WERI-Rb-1 (cell line): Measurements from ENCODE around the gene PTDSS2.
A peak's percentile ranks its signal among the peaks of the same experiment; 100 is the strongest.

Source experiments
- DNase-seq: peaks from one replicate; pipeline ENCODE4 v3.0.0-alpha.2; 2020
- H3K27ac ChIP-seq: fragments of 250-450 bp; sonication (Bioruptor Pico); 2 replicates; pipeline ENCODE4 v1.5.1; 2020; ENCODE audit warnings: mild to moderate bottlenecking, moderate library complexity
- H3K27me3 ChIP-seq: fragments of 250-450 bp; sonication (Bioruptor Pico); 2 replicates; pipeline ENCODE4 v1.5.1; 2021; ENCODE audit warnings: mild to moderate bottlenecking, low read depth, moderate library complexity; ENCODE audit not compliant: insufficient read depth, severe bottlenecking
- H3K36me3 ChIP-seq: fragments of 250-450 bp; sonication (Bioruptor Pico); 2 replicates; pipeline ENCODE4 v1.5.1; 2020; ENCODE audit warnings: mild to moderate bottlenecking, moderate library complexity
- H3K4me3 ChIP-seq: 2 replicates; pipeline ENCODE4 v1.5.1; 2011; ENCODE audit warnings: low read depth, mild to moderate bottlenecking, control low read depth, low read length
- H3K9me3 ChIP-seq: fragments of 250-450 bp; sonication (Bioruptor Pico); 2 replicates; pipeline ENCODE4 v1.5.1; 2021; ENCODE audit warnings: mild to moderate bottlenecking, moderate library complexity; ENCODE audit not compliant: severe bottlenecking
- CTCF ChIP-seq: IDR thresholded peaks from 2 replicates; pipeline ENCODE4 v1.5.1; 2011; ENCODE audit warnings: low read depth, mild to moderate bottlenecking, control low read depth, inconsistent platforms, low read length

The PTDSS2 gene

GRCh38 chr11:446891-447290, 3.2 kb upstream of the PTDSS2 start:
- no peaks in the 10 kb centered on the region for H3K27me3 ChIP-seq
- H3K9me3 ChIP-seq: no peaks in the 10 kb centered on the region
- no peak overlapping the region for H3K27ac ChIP-seq
- no peak overlapping the region for H3K4me3 ChIP-seq
- no peak for TF ChIP-seq CTCF
- peaks cover 2% of the 10 kb centered on the region for H3K36me3 ChIP-seq
- no peak for DNase-seq

- peak; percentile 93 for TF ChIP-seq CTCF
- DNase-seq: peak; percentile 93
- Histone ChIP-seq H3K27me3 (no peaks in the 10 kb centered on the region), H3K36me3 (peaks cover 12% of the 10 kb centered on the region), H3K4me3 (peak overlapping the region; percentile 71), H3K9me3 (no peaks in the 10 kb centered on the region), H3K27ac (peak overlapping the region; percentile 57)
Observed at GRCh38 chr11:447923-448731, 2.0 kb upstream of the PTDSS2 start.

- TF ChIP-seq CTCF: peak; percentile 63
- peak overlapping the region; percentile 73 for H3K27ac ChIP-seq
- no peaks in the 10 kb centered on the region for H3K9me3 ChIP-seq
- H3K4me3 ChIP-seq: peak overlapping the region; percentile 85
- peaks cover 21% of the 10 kb centered on the region for H3K36me3 ChIP-seq
- no peaks in the 10 kb centered on the region for H3K27me3 ChIP-seq
- peak; percentile 80 for DNase-seq
Observed at GRCh38 chr11:450809-451451, 851 bp downstream of the PTDSS2 start.

GRCh38 chr11:451738-452137, 1.7 kb downstream of the PTDSS2 start:
- Histone ChIP-seq H3K27me3 (no peaks in the 10 kb centered on the region), H3K4me3 (no peak overlapping the region), H3K27ac (no peak overlapping the region; the same call in 1 of the 2 replicates), H3K36me3 (peaks cover 21% of the 10 kb centered on the region), H3K9me3 (no peaks in the 10 kb centered on the region)
- TF ChIP-seq CTCF: no peak
- DNase-seq: no peak

- Histone ChIP-seq H3K9me3 (no peaks in the 10 kb centered on the region), H3K36me3 (peaks cover 21% of the 10 kb centered on the region), H3K4me3 (no peak overlapping the region), H3K27ac (no peak overlapping the region), H3K27me3 (no peaks in the 10 kb centered on the region)
- TF ChIP-seq CTCF: no peak
- no peak for DNase-seq
Observed at GRCh38 chr11:452203-452744, 2.2 kb downstream of the PTDSS2 start.
